Hepatocyte (in vitro differentiated cells): ENCODE results near the gene ZNF148. TPM values are rescaled to one million over a fixed set of nuclear protein-coding genes. Genes with fewer than 3 reads are reported as not detected.
"Not testable (repeated sequence)": the region's sequence is repeated elsewhere in the genome, so short reads cannot be mapped to it uniquely, and the experiment has no call there.

Experiments used
- DNase-seq: peaks from one replicate; pipeline ENCODE4 v3.0.0-alpha.2; 2016; ENCODE audit warnings: low spot score
- H2AFZ ChIP-seq: fragments of 200-600 bp; sonication (generic); 2 replicates; pipeline ENCODE4 v1.6.0; 2016; ENCODE audit warnings: antibody characterized with exemption, mild to moderate bottlenecking
- H3K27ac ChIP-seq: fragments of 200-600 bp; sonication (generic); 2 replicates; pipeline ENCODE4 v1.5.1; 2016; ENCODE audit warnings: mild to moderate bottlenecking
- H3K27me3 ChIP-seq: fragments of 200-600 bp; sonication (generic); 2 replicates; pipeline ENCODE4 v1.6.1; 2016
- H3K36me3 ChIP-seq: fragments of 200-600 bp; sonication (generic); replicated peaks from 2 replicates; pipeline ENCODE4 v1.5.1; 2016; ENCODE audit warnings: low read depth; ENCODE audit not compliant: insufficient read depth
- H3K4me1 ChIP-seq: fragments of 200-600 bp; sonication (generic); 2 replicates; pipeline ENCODE4 v1.5.1; 2016; ENCODE audit warnings: mild to moderate bottlenecking, moderate library complexity; ENCODE audit not compliant: insufficient read depth
- H3K4me2 ChIP-seq: fragments of 200-600 bp; sonication (generic); 2 replicates; pipeline ENCODE4 v1.6.0; 2016
- H3K4me3 ChIP-seq: fragments of 200-600 bp; sonication (generic); 2 replicates; pipeline ENCODE4 v1.5.1; 2016; ENCODE audit warnings: mild to moderate bottlenecking
- H3K79me2 ChIP-seq: fragments of 200-600 bp; sonication (generic); 2 replicates; pipeline ENCODE4 v1.6.0; 2017; ENCODE audit warnings: mild to moderate bottlenecking
- H3K9me2 ChIP-seq: fragments of 200-600 bp; sonication (generic); replicated peaks from 2 replicates; pipeline ENCODE4 v1.6.0; 2017; ENCODE audit warnings: mild to moderate bottlenecking; ENCODE audit not compliant: insufficient read depth
- H3K9me3 ChIP-seq: fragments of 200-600 bp; sonication (generic); 2 replicates; pipeline ENCODE4 v1.5.1; 2016; ENCODE audit warnings: low read depth, mild to moderate bottlenecking
- H4K20me1 ChIP-seq: fragments of 200-600 bp; sonication (generic); 2 replicates; pipeline ENCODE4 v1.6.0; 2016; ENCODE audit warnings: mild to moderate bottlenecking; ENCODE audit not compliant: insufficient read depth, poor library complexity, severe bottlenecking
- CTCF ChIP-seq: fragments of 200-600 bp; sonication (generic); IDR thresholded peaks from 2 replicates; pipeline ENCODE4 v1.5.1; 2016; ENCODE audit warnings: antibody characterized with exemption, mild to moderate bottlenecking; ENCODE audit not compliant: poor library complexity
- EZH2 ChIP-seq: fragments of 200-600 bp; sonication (generic); IDR thresholded peaks from 2 replicates; pipeline ENCODE4 v1.6.1; 2016; ENCODE audit warnings: antibody characterized with exemption, mild to moderate bottlenecking, borderline replicate concordance
- EZH2phosphoT487 ChIP-seq: fragments of 200-600 bp; sonication (generic); IDR thresholded peaks from one replicate; pipeline ENCODE4 v1.6.1; 2018; ENCODE audit warnings: antibody characterized with exemption, mild to moderate bottlenecking, low read depth, moderate library complexity; ENCODE audit not compliant: unreplicated experiment, severe bottlenecking
- WGBS: methylation state at CpG from one replicate; pipeline ENCODE4 v1.1.6; 2016; ENCODE audit warnings: low lambda C conversion rate; ENCODE audit errors: missing lambda C conversion rate; 5-methylcytosine and 5-hydroxymethylcytosine counted together
- polyA plus RNA-seq: library from polyadenylated mRNA; unstranded; fragments of >200 nt; fragmentation: Nextera tagmentation; extraction: Ambion mirVana; gene quantifications from 2 replicates; pipeline ENCODE4 v1.2.1, GENCODE V29; 2016
- total RNA-seq: library from RNA; depleted of rRNA; stranded (reverse); fragments of >200 nt; gene quantifications from 2 replicates; pipeline ENCODE4 v1.2.3, GENCODE V29; 2014

Gene ZNF148
- total and polyA plus RNA-seq, 2 experiments from 2014 or later: 23.2 to 30.3 TPM

GRCh38 chr3:125350597-125350996, 24.5 kb downstream of the ZNF148 start:
- H3K4me1 ChIP-seq: no peaks in the 10 kb centered on the region
- H3K4me2 ChIP-seq: no peak overlapping the region
- H3K9me3 ChIP-seq: no peaks in the 10 kb centered on the region
- peaks cover 64% of the 10 kb centered on the region for H4K20me1 ChIP-seq
- TF ChIP-seq CTCF (no peak), EZH2 (no peak), EZH2phosphoT487 (no peak)
- H3K79me2 ChIP-seq: peaks cover 100% of the 10 kb centered on the region
- H3K27me3 ChIP-seq: no peaks in the 10 kb centered on the region
- no peak overlapping the region for H3K27ac ChIP-seq
- DNase-seq: no peak
- no peak overlapping the region for H2AFZ ChIP-seq
- H3K9me2 ChIP-seq: no peaks in the 10 kb centered on the region
- H3K4me3 ChIP-seq: no peak overlapping the region
- no peaks in the 10 kb centered on the region for H3K36me3 ChIP-seq
- WGBS: 75% methylated on average over 5 of the region's 5 CpGs

DNA sequence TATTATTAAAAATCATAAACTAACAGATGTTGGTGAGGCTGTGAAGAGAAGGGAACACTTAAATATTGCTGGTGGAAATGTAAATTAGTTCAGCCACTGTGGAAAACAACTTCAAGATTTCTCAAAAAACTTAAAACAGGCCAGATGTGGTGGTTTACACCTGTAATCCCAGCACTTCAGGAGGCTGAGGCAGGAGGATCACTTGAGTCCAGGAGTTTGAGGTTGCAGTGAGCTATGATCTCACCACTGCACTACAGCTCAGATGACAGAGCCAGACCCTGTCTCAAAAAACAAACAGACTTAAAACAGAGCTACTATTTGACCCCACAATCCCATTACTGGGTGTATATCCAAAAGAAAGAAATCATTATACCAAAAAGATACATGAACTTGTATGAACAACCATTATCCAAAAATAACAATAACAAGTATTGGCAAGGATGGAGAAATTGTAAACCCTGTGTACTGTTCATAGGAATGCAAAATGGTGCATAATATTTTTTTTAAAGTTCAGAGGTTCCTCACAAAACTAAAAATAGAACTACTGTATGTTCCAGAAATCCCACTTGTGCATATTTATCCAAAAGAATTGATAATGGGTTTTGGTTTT, 25.5 kb downstream of the ZNF148 start:
- peaks cover 59% of the 10 kb centered on the region for H4K20me1 ChIP-seq
- no peaks in the 10 kb centered on the region for H3K4me1 ChIP-seq
- no peak overlapping the region for H2AFZ ChIP-seq
- DNase-seq: no peak
- H3K9me2 ChIP-seq: no peaks in the 10 kb centered on the region
- peaks cover 100% of the 10 kb centered on the region for H3K79me2 ChIP-seq
- no peaks in the 10 kb centered on the region for H3K9me3 ChIP-seq
- no peaks in the 10 kb centered on the region for H3K27me3 ChIP-seq
- no peak overlapping the region for H3K27ac ChIP-seq
- TF ChIP-seq EZH2phosphoT487 (no peak), CTCF (no peak), EZH2 (no peak)
- H3K36me3 ChIP-seq: no peaks in the 10 kb centered on the region
- no peak overlapping the region for H3K4me3 ChIP-seq
- H3K4me2 ChIP-seq: no peak overlapping the region

GRCh38 chr3:125349055-125349454, 26.1 kb downstream of the ZNF148 start:
- DNase-seq: no peak
- H3K4me1 ChIP-seq: no peaks in the 10 kb centered on the region
- no peak overlapping the region for H2AFZ ChIP-seq
- H3K27ac ChIP-seq: no peak overlapping the region
- no peak for TF ChIP-seq EZH2
- no peak for TF ChIP-seq EZH2phosphoT487
- no peak for TF ChIP-seq CTCF
- H3K4me2 ChIP-seq: no peak overlapping the region
- peaks cover 100% of the 10 kb centered on the region for H3K79me2 ChIP-seq
- no peaks in the 10 kb centered on the region for H3K9me2 ChIP-seq
- H3K36me3 ChIP-seq: no peaks in the 10 kb centered on the region
- no peak overlapping the region for H3K4me3 ChIP-seq
- 80% methylated on average over 3 of the region's 3 CpGs for whole genome bisulfite sequencing
- H3K9me3 ChIP-seq: no peaks in the 10 kb centered on the region
- H3K27me3 ChIP-seq: no peaks in the 10 kb centered on the region
- peaks cover 54% of the 10 kb centered on the region for H4K20me1 ChIP-seq

DNA sequence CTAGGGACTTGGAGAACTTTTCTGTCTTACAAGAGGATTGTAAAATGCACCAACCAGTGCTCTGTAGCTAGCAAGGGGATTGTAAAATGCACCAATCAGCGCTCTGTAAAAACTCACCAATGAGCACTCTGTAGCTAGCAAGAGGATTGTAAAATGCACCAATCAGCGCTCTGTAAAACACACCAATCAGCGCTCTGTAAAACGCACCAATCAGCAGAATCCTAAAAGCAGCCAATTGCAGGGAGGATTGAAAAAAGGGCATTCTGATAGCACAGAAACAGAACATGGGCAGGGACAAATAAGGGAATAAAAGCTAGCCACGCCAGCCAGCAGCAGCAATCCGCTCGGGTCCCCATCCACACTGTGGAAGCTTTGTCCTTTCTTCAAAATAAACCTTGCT, 31.8 kb downstream of the ZNF148 start:
- not testable (repeated sequence) for H3K36me3 ChIP-seq, H3K27me3 ChIP-seq, H3K4me1 ChIP-seq, H2AFZ ChIP-seq, DNase-seq, H3K9me2 ChIP-seq, H3K9me3 ChIP-seq, H3K4me2 ChIP-seq, H3K4me3 ChIP-seq, H3K27ac ChIP-seq
- Histone ChIP-seq H3K79me2 (peaks cover 98% of the 10 kb centered on the region), H4K20me1 (peaks cover 20% of the 10 kb centered on the region)
- 97% methylated on average over 6 of the region's 7 CpGs for WGBS
